Measurements from ENCODE around the gene CACNB2. TPM values are rescaled to one million over a fixed set of nuclear protein-coding genes. Genes with fewer than 3 reads are reported as not detected.

Gene CACNB2
- total RNA-seq, result 2.1 and 2.2 TPM in 2 replicates
- long read RNA-seq, partial matches to known transcripts, result 0 of 2 reads
- long read RNA-seq, other reads (novel, unspliced or antisense), result 2 of 2 reads

DNA sequence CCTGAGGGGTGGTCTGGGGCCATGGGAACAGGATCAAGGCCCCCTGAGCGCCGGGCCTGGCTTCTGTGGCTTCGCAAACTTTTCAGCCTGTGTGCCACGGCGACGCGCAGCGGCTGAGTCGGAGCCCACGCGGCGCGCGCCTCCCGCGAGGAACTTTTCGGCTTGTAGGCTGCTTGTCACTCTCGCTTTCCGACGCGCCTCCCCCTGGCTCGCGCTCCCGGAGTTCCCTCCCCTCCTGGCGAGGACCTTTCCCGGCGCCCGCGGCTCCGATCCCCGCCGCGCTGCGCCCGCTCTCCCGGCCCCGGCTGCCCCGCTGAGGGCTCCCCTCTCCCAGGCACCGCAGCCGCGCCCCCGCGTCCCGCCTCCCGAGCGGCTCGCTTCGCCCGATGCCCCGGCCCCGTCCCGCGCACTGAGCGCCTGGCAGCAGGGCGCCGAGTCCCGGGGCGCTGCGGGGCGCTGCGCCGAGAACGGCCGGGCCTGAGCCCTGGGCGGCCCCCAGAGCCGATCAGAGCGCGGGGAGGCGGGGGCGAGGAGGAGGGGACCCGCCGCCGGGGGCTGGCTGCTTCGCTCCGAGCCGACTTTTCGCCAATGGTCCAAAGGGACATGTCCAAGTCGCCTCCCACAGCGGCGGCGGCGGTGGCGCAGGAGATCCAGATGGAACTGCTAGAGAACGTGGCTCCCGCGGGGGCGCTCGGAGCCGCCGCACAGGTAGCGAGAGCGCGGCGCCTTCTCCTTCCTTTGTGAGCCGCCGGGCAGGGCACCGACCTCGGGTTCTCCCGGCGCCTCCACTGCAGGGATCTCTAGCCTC lies at the start of gene CACNB2:
Gene CACNB2 (plus strand): TSS at position 276 of the 808 bp plus-strand sequence.
- H3K27me3 Mint-ChIP-seq (ENCODE audit: low read depth), result peaks cover 79% of the 10 kb centered on the region
- no peaks in the 10 kb centered on the region for H3K9me3 Mint-ChIP-seq
- no peaks in the 10 kb centered on the region for H3K36me3 Mint-ChIP-seq (ENCODE audit: low read depth)
- peak within 1 kb of the TSS; percentile 24 for H3K27ac Mint-ChIP-seq (ENCODE audit: unreplicated experiment)
- DNase-seq (ENCODE audit: low read depth, low spot score), result peak; percentile 46
- peak within 1 kb of the TSS; percentile 91 for H3K4me3 Mint-ChIP-seq
- peaks cover 23% of the 10 kb centered on the region for H3K4me1 Mint-ChIP-seq
- TF ChIP-seq, protein P1, sequence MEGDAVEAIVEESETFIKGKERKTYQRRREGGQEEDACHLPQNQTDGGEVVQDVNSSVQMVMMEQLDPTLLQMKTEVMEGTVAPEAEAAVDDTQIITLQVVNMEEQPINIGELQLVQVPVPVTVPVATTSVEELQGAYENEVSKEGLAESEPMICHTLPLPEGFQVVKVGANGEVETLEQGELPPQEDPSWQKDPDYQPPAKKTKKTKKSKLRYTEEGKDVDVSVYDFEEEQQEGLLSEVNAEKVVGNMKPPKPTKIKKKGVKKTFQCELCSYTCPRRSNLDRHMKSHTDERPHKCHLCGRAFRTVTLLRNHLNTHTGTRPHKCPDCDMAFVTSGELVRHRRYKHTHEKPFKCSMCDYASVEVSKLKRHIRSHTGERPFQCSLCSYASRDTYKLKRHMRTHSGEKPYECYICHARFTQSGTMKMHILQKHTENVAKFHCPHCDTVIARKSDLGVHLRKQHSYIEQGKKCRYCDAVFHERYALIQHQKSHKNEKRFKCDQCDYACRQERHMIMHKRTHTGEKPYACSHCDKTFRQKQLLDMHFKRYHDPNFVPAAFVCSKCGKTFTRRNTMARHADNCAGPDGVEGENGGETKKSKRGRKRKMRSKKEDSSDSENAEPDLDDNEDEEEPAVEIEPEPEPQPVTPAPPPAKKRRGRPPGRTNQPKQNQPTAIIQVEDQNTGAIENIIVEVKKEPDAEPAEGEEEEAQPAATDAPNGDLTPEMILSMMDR (conservative IDR thresholded peaks at IDR 0.05), result no peak

- no peaks in the 10 kb centered on the region for H3K4me1 Mint-ChIP-seq
- TF ChIP-seq, protein P1 (conservative IDR thresholded peaks at IDR 0.05), result no peak
- H3K27me3 Mint-ChIP-seq (ENCODE audit: low read depth), result no peaks in the 10 kb centered on the region
- H3K9me3 Mint-ChIP-seq, result no peaks in the 10 kb centered on the region
- DNase-seq (ENCODE audit: low read depth, low spot score), result no peak
- no peaks in the 10 kb centered on the region for H3K36me3 Mint-ChIP-seq (ENCODE audit: low read depth)
- no peak overlapping the region for H3K4me3 Mint-ChIP-seq
- H3K27ac Mint-ChIP-seq (ENCODE audit: unreplicated experiment), result no peak overlapping the region
Measured at GRCh38 chr10:18094332-18094731, 45.9 kb upstream of the CACNB2 start.

- no peak for DNase-seq (ENCODE audit: low read depth, low spot score)
Measured at GRCh38 chr10:18094793-18095192, 45.4 kb upstream of the CACNB2 start.

DNA sequence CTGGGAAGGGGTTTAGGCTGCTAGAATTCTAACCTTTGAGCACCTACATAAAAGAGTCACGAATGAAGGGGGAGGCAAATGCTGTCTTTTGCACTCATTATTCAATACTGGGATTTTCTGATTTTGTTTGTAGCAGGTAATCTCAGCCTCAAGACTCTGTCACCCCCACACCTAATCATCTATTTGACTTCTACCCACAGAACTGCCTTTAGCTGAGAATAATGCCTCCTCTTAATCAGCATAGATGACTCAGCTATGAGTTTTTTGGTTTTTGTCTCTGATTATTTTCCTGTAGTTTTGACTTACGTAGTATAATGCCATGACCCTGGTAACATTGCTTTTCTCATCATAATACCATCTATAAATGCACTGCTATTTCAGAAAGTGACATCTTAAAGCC lies 42.7 kb upstream of the CACNB2 start:
- no peak overlapping the region for H3K27ac Mint-ChIP-seq (ENCODE audit: unreplicated experiment)
- H3K4me3 Mint-ChIP-seq, result no peak overlapping the region
- H3K36me3 Mint-ChIP-seq (ENCODE audit: low read depth), result no peaks in the 10 kb centered on the region
- DNase-seq (ENCODE audit: low read depth, low spot score), result no peak
- H3K9me3 Mint-ChIP-seq, result no peaks in the 10 kb centered on the region
- peaks cover 2% of the 10 kb centered on the region for H3K27me3 Mint-ChIP-seq (ENCODE audit: low read depth)
- no peaks in the 10 kb centered on the region for H3K4me1 Mint-ChIP-seq
- TF ChIP-seq, protein P1 (conservative IDR thresholded peaks at IDR 0.05), result no peak

More at GRCh38 chr10:18094793-18095192, 45.4 kb upstream of the CACNB2 start:
- H3K27ac Mint-ChIP-seq (ENCODE audit: unreplicated experiment), result no peak overlapping the region
- no peak overlapping the region for H3K4me3 Mint-ChIP-seq
- H3K4me1 Mint-ChIP-seq, result no peaks in the 10 kb centered on the region
- no peaks in the 10 kb centered on the region for H3K9me3 Mint-ChIP-seq
- no peaks in the 10 kb centered on the region for H3K27me3 Mint-ChIP-seq (ENCODE audit: low read depth)
- TF ChIP-seq, protein P1 (conservative IDR thresholded peaks at IDR 0.05), result no peak
- H3K36me3 Mint-ChIP-seq (ENCODE audit: low read depth), result no peaks in the 10 kb centered on the region

DNA sequence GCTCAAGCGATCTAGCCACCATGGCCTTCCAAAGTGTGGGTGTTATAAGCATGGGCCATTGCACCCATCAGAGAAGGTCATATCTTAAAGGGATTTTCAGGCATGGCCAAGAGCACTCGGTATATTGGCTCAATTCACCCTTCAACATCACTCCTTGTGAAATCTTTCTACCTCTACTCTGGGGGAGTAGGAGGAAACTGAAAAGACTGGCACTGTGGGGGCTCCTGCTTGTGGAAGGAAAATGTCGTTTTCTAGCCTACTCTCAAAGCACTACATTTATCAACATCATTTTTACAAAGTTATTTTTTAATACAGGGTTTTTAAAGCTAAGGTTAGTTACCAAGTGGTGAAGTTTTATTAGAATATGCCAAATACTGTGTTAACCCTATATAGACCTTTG lies 42.0 kb upstream of the CACNB2 start:
- H3K4me3 Mint-ChIP-seq, result no peak overlapping the region
- TF ChIP-seq, protein P1 (conservative IDR thresholded peaks at IDR 0.05), result no peak
- no peaks in the 10 kb centered on the region for H3K9me3 Mint-ChIP-seq
- no peak for DNase-seq (ENCODE audit: low read depth, low spot score)
- H3K4me1 Mint-ChIP-seq, result no peaks in the 10 kb centered on the region
- H3K36me3 Mint-ChIP-seq (ENCODE audit: low read depth), result no peaks in the 10 kb centered on the region
- no peak overlapping the region for H3K27ac Mint-ChIP-seq (ENCODE audit: unreplicated experiment)
- H3K27me3 Mint-ChIP-seq (ENCODE audit: low read depth), result peaks cover 2% of the 10 kb centered on the region
